Activated naive CD8-positive, alpha-beta T cell treated with anti-CD3 and anti-CD28 coated beads, Interleukin-2, amount 50 U/mL, for 24 hours (primary cell): ENCODE data around the gene WFIKKN1.

Source experiments
- ATAC-seq: fragments of 150-1000 bp; cut with Tn5 transposase; one replicate; pipeline ENCODE4 v1.10.0; 2021
- DNase-seq: peaks from one replicate; pipeline ENCODE4 v3.0.0; 2021
- H3K27ac Mint-ChIP-seq: one replicate; pipeline ENCODE4 v1.8.0; 2021; ENCODE audit warnings: mild to moderate bottlenecking, mixed read lengths
- H3K27me3 Mint-ChIP-seq: one replicate; pipeline ENCODE4 v1.8.0; 2021; ENCODE audit warnings: mixed read lengths
- H3K36me3 Mint-ChIP-seq: one replicate; pipeline ENCODE4 v1.8.0; 2021; ENCODE audit warnings: low read depth, mixed read lengths
- H3K4me1 Mint-ChIP-seq: one replicate; pipeline ENCODE4 v1.8.0; 2021; ENCODE audit warnings: mixed read lengths
- H3K4me3 Mint-ChIP-seq: one replicate; pipeline ENCODE4 v1.8.0; 2021; ENCODE audit warnings: mild to moderate bottlenecking, moderate library complexity, mixed read lengths
- H3K9me3 Mint-ChIP-seq: one replicate; pipeline ENCODE4 v1.8.0; 2021; ENCODE audit warnings: mixed read lengths

The WFIKKN1 gene

DNA sequence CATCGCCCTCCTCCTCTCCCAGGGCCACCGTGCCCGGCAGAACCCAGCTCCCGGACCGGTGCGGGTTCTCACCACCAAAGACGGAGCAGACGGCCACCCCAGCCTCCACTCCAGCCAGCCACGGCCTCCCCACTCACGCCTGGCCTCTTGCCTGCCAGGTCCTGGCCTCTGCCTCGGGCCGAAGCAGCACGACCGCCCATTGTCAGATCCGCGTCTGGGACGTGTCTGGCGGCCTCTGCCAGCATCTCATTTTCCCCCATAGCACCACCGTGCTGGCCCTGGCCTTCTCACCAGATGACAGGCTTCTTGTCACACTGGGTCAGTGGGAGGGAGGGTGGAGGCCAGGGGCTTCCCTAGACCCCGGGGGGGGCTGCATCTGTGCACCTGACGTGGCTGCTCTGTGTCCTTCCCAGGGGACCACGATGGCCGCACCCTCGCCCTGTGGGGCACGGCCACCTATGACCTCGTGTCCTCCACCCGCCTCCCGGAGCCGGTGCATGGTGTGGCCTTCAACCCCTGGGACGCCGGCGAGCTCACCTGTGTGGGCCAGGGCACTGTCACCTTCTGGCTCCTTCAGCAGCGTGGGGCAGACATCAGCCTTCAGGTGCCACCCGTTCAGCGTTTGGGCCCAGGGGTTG lies 30.5 kb downstream of the WFIKKN1 start:
- Mint-ChIP-seq H3K9me3 (no peaks in the 10 kb centered on the region), H3K27me3 (no peaks in the 10 kb centered on the region), H3K36me3 (peaks cover 2% of the 10 kb centered on the region), H3K27ac (no peak overlapping the region), H3K4me3 (no peak overlapping the region), H3K4me1 (peaks cover 5% of the 10 kb centered on the region)
- DNase-seq (no peak), ATAC-seq (no peak)

DNA sequence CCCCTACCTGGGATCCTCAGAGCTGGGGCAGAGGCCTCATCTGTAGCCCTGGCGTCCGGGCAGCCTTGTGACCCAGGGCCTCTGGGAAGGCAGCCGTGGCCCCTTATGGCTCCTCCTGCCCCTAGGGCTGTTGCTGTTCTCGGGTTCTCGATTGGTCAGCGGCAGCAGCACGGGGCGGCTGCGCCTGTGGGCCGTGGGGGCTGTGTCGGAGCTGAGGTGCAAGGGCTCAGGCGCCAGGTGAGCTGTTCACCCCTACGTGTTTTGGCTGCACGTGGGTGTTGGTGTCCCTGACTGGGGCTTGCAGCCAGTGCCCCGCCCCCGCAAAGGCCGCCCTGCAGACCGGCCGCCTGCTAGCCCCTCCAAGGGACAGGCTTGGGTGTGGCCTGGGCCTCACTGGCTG lies 31.3 kb downstream of the WFIKKN1 start:
- Mint-ChIP-seq H3K4me1 (peaks cover 5% of the 10 kb centered on the region), H3K27ac (no peak overlapping the region), H3K9me3 (no peaks in the 10 kb centered on the region), H3K36me3 (peaks cover 2% of the 10 kb centered on the region), H3K4me3 (no peak overlapping the region), H3K27me3 (no peaks in the 10 kb centered on the region)
- ATAC-seq = no peak
- DNase-seq = no peak

DNA sequence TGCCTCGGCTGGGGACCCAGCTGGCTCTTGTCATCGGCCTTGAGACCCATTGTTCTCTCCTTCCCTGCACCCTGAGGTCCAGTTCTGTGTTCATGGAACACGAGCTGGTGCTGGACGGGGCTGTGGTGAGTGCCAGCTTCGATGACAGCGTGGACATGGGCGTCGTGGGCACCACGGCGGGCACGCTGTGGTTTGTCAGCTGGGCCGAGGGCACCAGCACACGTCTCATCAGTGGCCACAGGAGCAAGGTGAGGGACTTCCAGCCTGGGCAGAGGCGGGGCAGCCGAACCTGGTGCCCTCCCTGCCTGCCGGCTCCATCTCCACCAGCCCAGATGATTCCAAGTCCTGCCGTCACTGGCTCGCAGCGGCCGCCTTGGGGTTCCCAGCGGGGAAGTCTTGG lies 31.8 kb downstream of the WFIKKN1 start:
- no peak overlapping the region for H3K27ac Mint-ChIP-seq
- ATAC-seq (no peak), DNase-seq (no peak)
- peaks cover 6% of the 10 kb centered on the region for H3K4me1 Mint-ChIP-seq
- no peaks in the 10 kb centered on the region for H3K9me3 Mint-ChIP-seq
- H3K27me3 Mint-ChIP-seq = no peaks in the 10 kb centered on the region
- H3K4me3 Mint-ChIP-seq = no peak overlapping the region
- peaks cover 2% of the 10 kb centered on the region for H3K36me3 Mint-ChIP-seq

DNA sequence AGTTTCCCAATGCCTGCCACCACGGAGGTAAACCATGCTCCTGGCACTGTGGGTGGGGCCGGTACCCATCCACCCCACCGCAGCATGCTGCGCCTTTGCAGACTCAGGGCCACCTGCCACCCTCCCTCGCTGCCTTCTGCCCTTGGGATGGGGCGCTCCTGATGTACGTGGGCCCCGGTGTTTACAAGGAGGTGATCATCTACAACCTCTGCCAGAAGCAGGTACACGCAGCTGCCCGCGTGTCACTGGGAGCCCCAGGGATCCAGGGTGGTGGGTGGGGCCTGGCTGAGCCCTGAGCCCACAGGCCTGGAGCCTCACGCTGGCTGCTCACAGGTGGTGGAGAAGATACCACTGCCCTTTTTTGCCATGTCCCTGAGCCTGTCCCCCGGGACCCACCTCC lies 35.8 kb downstream of the WFIKKN1 start:
- H3K9me3 Mint-ChIP-seq = no peaks in the 10 kb centered on the region
- no peak overlapping the region for H3K27ac Mint-ChIP-seq
- no peak for ATAC-seq
- H3K4me1 Mint-ChIP-seq = peaks cover 6% of the 10 kb centered on the region
- H3K4me3 Mint-ChIP-seq = no peak overlapping the region
- H3K27me3 Mint-ChIP-seq = no peaks in the 10 kb centered on the region
- DNase-seq = no peak
- peaks cover 7% of the 10 kb centered on the region for H3K36me3 Mint-ChIP-seq

- ATAC-seq (no peak), DNase-seq (no peak)
- Mint-ChIP-seq H3K27me3 (no peaks in the 10 kb centered on the region), H3K27ac (peak overlapping the region; percentile 86), H3K9me3 (no peaks in the 10 kb centered on the region), H3K36me3 (peaks cover 7% of the 10 kb centered on the region), H3K4me3 (peak overlapping the region; percentile 76), H3K4me1 (peaks cover 6% of the 10 kb centered on the region)
Measured at GRCh38 chr16:667113-667779, 36.5 kb downstream of the WFIKKN1 start.

DNA sequence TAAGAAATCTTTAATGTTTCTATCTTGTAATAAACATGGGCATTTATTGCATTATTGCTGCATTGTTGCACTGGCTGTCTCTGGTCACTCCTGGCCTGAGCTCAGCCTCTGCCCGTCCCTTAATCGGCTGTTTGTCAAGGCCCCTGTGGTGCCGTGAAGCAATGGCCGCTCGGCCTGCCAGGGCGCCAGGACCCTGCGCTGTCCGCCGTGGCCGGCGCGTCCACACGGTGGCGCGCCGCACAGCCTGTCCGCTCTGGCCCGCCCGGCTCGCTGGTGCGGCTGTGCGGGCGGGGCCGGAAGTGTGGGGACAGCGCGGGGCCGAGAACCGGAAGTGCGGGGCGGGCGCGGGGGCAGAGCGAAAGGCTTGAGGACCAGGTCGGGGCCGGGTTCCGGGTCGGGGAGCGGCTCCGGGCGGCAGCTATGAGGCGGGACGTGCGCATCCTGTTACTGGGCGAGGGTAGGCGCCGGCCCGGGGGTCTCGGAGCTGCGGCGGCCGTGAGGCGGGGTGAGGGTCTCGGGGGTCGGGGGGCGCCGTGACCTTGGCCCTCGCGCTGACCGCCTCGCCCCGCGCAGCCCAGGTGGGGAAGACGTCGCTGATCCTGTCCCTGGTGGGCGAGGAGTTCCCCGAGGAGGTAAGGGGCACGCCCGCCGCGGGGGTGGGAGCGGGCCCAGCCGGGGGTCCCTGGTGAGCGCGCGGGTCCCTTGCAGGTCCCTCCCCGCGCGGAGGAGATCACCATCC lies 37.2 kb downstream of the WFIKKN1 start, which contains the start of gene RHOT2:
RHOT2 (plus strand) TSS at position 353 of the 739 bp plus-strand sequence; CDS start at position 421, 68 bp downstream.
- DNase-seq = peak; percentile 96
- peaks cover 6% of the 10 kb centered on the region for H3K4me1 Mint-ChIP-seq
- peaks cover 5% of the 10 kb centered on the region for H3K36me3 Mint-ChIP-seq
- H3K9me3 Mint-ChIP-seq = no peaks in the 10 kb centered on the region
- ATAC-seq = peak; percentile 96
- H3K27me3 Mint-ChIP-seq = no peaks in the 10 kb centered on the region
- H3K4me3 Mint-ChIP-seq = peak within 1 kb of the TSS; percentile 76
- H3K27ac Mint-ChIP-seq = peak within 1 kb of the TSS; percentile 86

- Mint-ChIP-seq H3K36me3 (peaks cover 5% of the 10 kb centered on the region), H3K4me1 (peaks cover 6% of the 10 kb centered on the region), H3K27me3 (no peaks in the 10 kb centered on the region), H3K4me3 (peak overlapping the region; percentile 76), H3K9me3 (no peaks in the 10 kb centered on the region), H3K27ac (peak overlapping the region; percentile 67)
- DNase-seq (no peak), ATAC-seq (no peak)
Measured at GRCh38 chr16:668519-669171, 37.9 kb downstream of the WFIKKN1 start.

DNA sequence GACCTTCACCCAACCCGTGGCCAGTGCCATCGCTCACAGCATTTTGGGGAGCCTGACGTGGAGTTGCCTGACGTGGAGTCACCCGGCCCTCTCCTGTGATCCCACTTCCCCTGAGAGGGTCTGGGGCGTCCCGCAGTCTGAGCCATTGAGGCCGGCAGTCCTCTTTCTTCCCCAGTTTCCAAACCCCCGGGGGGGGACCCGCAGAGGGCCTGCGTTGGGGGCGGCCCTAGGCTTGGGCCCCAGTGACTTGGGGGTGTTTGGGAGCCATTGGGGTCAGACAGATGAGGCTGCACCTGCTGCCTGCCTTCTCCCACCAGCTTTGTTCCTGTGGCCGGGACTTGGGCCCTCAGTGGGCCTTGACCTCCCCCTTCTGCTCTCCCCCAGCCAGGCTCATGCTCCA lies 38.9 kb downstream of the WFIKKN1 start:
- peaks cover 5% of the 10 kb centered on the region for H3K36me3 Mint-ChIP-seq
- ATAC-seq (no peak), DNase-seq (no peak)
- H3K4me1 Mint-ChIP-seq = peaks cover 6% of the 10 kb centered on the region
- H3K27ac Mint-ChIP-seq = no peak overlapping the region
- peak overlapping the region; percentile 76 for H3K4me3 Mint-ChIP-seq
- no peaks in the 10 kb centered on the region for H3K27me3 Mint-ChIP-seq
- no peaks in the 10 kb centered on the region for H3K9me3 Mint-ChIP-seq

DNA sequence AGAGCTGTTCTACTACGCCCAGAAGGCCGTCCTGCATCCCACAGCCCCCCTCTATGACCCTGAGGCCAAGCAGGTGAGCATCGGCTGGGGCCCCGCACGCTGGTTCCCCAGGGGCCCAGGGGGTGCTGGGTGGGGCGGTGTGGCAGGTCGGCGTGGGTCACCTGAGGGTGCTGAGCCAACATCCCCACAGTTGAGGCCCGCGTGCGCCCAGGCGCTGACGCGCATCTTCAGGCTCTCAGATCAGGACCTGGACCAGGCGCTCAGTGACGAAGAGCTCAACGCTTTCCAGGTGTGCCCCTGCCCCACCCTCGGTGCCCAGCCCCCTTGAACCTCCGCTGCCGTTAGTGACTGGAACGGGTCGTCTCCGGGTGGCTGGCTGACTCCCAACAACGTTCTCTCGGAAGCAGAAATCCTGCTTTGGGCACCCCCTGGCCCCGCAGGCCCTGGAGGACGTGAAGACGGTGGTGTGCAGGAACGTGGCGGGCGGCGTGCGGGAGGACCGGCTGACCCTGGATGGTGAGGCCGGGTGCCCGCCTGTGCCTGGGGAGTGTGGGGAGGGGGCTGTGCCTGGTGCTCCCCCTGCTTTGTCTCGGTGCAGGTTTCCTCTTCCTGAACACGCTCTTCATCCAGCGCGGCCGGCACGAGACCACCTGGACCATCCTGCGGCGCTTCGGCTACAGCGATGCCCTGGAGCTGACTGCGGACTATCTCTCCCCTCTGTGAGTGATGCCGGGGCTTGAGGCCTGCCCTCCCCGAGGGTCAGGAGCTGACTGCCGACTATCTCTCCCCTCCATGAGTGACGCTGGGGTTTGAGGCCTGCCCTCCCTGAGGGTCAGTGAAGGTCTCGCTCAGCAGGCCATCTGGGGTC lies 39.9 kb downstream of the WFIKKN1 start:
- Mint-ChIP-seq H3K27me3 (no peaks in the 10 kb centered on the region), H3K36me3 (peaks cover 5% of the 10 kb centered on the region), H3K27ac (no peak overlapping the region), H3K9me3 (no peaks in the 10 kb centered on the region), H3K4me3 (no peak overlapping the region), H3K4me1 (peaks cover 6% of the 10 kb centered on the region)
- no peak for ATAC-seq
- DNase-seq = no peak

DNA sequence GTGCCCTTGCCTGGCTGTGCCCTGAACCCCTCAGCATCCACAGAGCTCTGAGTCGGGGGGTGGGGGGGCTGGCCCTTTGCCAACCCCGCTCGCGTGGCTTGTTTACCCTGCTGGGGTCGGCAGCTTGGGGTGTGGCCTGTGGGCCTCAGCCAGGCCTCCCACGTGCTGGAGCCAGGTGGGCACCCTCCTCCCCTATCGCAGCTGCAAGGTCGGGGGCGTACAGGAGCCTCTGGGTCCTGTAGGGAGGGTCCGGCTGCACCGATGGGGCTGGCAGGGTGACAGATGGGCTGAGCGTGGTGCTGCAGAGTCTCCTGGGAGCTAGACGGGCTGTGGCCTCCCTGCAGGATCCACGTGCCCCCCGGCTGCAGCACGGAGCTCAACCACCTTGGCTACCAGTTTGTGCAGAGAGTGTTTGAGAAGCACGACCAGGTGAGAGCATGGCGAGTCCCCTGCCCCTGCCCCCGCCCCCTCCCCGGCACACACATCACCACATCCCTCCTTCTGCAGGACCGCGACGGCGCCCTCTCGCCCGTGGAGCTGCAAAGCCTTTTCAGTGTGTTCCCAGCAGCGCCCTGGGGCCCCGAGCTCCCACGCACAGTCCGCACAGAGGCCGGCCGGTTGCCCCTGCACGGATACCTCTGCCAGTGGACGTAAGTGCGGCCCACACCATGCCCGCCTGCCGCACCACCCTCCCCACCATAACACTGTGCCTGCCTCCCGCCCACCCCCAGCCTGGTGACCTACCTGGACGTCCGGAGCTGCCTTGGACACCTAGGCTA lies 40.8 kb downstream of the WFIKKN1 start:
- peaks cover 6% of the 10 kb centered on the region for H3K4me1 Mint-ChIP-seq
- no peak overlapping the region for H3K27ac Mint-ChIP-seq
- DNase-seq (no peak), ATAC-seq (no peak)
- no peaks in the 10 kb centered on the region for H3K9me3 Mint-ChIP-seq
- peaks cover 1% of the 10 kb centered on the region for H3K27me3 Mint-ChIP-seq
- H3K4me3 Mint-ChIP-seq = no peak overlapping the region
- H3K36me3 Mint-ChIP-seq = peaks cover 5% of the 10 kb centered on the region

DNA sequence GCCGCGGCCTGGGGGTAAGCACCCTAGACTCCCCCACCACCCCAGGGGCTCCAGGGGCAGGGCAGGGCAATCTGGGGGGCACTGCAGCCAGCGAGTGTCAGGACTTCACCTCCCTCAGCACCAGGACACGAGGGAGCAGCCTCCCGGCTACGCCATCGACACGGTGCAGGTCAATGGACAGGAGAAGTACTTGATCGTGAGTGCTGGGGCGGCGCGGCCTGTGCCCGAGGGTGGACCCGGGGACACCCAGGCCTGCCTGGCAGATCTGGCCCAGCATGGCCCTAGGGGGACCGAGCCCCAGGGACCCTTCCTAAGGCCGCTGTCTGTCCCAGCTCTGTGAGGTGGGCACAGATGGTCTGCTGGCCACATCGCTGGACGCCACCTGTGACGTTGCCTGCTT lies 41.6 kb downstream of the WFIKKN1 start:
- peaks cover 5% of the 10 kb centered on the region for H3K27me3 Mint-ChIP-seq
- H3K9me3 Mint-ChIP-seq = no peaks in the 10 kb centered on the region
- H3K27ac Mint-ChIP-seq = no peak overlapping the region
- H3K36me3 Mint-ChIP-seq = peaks cover 5% of the 10 kb centered on the region
- no peak overlapping the region for H3K4me3 Mint-ChIP-seq
- DNase-seq = no peak
- no peak for ATAC-seq
- peaks cover 6% of the 10 kb centered on the region for H3K4me1 Mint-ChIP-seq

DNA sequence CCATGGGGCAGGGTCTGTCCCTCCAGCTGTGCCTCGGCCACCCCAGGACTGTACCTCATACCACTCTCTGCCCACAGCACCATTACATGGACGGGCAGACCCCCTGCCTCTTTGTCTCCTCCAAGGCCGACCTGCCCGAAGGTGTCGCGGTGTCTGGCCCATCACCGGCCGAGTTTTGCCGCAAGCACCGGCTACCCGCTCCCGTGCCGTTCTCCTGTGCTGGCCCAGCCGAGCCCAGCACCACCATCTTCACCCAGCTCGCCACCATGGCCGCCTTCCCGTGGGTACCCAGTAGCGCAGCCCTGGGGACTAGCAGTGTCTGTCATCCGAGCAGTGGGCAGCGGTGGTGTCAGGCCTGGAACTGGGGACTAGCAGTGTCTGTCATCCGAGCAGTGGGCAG lies 42.1 kb downstream of the WFIKKN1 start:
- H3K4me1 Mint-ChIP-seq = peaks cover 2% of the 10 kb centered on the region
- peaks cover 5% of the 10 kb centered on the region for H3K27me3 Mint-ChIP-seq
- no peaks in the 10 kb centered on the region for H3K9me3 Mint-ChIP-seq
- no peak for DNase-seq
- H3K27ac Mint-ChIP-seq = no peak overlapping the region
- H3K4me3 Mint-ChIP-seq = no peak overlapping the region
- no peak for ATAC-seq
- peaks cover 5% of the 10 kb centered on the region for H3K36me3 Mint-ChIP-seq

DNA sequence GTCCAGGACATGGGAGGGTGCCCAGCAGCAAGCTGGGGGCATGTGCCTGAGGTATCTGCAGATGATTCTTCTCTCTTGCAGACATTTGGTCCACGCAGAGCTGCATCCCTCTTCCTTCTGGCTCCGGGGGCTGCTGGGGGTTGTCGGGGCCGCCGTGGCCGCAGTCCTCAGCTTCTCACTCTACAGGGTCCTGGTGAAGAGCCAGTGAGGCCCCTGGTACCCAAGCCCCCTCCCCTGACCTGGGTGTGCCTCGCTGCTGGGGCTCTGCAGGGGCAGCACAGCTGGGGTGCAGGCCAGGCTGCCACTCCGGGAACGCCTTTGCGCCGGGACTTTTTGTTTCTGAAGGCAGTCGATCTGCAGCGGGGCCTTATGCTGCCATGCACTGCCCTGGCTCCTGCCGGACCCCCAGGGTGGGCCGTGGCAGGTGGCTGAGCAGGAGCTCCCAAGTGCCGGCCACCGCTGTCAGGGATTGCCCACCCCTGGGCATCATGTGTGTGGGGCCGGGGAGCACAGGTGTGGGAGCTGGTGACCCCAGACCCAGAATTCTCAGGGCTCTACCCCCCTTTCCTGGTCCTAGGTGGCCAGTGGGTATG lies 42.7 kb downstream of the WFIKKN1 start:
- Mint-ChIP-seq H3K27me3 (peaks cover 5% of the 10 kb centered on the region), H3K9me3 (no peaks in the 10 kb centered on the region), H3K27ac (no peak overlapping the region), H3K36me3 (peaks cover 5% of the 10 kb centered on the region), H3K4me1 (peaks cover 2% of the 10 kb centered on the region), H3K4me3 (no peak overlapping the region)
- no peak for DNase-seq
- no peak for ATAC-seq
